Measurements from ENCODE around the gene LILRB4.
"Not testable (repeated sequence)": the region's sequence is repeated elsewhere in the genome, so short reads cannot be mapped to it uniquely, and the experiment has no call there.

The LILRB4 gene

DNA sequence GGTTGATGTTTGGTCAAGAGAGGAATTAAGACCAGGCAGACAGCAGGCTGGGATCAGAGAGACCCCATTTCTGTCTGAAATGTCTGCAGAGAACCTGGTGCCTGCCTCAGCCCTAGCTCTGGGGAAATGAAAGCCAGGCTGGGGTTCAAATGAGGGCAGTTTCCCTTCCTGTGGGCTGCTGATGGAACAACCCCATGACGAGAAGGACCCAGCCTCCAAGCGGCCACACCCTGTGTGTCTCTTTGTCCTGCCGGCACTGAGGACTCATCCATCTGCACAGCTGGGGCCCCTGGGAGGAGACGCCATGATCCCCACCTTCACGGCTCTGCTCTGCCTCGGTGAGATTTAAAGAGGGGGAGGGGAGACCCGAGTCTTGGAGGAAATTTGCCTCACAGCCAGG lies at the start of gene LILRB4:
Gene LILRB4, plus strand, starts transcription at position 256 of the 400 bp plus-strand sequence. Its CDS starts 49 bp downstream, at position 305.
- TF ChIP-seq, protein P1, sequence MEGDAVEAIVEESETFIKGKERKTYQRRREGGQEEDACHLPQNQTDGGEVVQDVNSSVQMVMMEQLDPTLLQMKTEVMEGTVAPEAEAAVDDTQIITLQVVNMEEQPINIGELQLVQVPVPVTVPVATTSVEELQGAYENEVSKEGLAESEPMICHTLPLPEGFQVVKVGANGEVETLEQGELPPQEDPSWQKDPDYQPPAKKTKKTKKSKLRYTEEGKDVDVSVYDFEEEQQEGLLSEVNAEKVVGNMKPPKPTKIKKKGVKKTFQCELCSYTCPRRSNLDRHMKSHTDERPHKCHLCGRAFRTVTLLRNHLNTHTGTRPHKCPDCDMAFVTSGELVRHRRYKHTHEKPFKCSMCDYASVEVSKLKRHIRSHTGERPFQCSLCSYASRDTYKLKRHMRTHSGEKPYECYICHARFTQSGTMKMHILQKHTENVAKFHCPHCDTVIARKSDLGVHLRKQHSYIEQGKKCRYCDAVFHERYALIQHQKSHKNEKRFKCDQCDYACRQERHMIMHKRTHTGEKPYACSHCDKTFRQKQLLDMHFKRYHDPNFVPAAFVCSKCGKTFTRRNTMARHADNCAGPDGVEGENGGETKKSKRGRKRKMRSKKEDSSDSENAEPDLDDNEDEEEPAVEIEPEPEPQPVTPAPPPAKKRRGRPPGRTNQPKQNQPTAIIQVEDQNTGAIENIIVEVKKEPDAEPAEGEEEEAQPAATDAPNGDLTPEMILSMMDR (conservative IDR thresholded peaks at IDR 0.05; ENCODE audit: low read length) = no peak
- no peak for DNase-seq (ENCODE audit: low read depth)
- H3K4me3 ChIP-seq (ENCODE audit: low read length) = no peak within 1 kb of the TSS

DNA sequence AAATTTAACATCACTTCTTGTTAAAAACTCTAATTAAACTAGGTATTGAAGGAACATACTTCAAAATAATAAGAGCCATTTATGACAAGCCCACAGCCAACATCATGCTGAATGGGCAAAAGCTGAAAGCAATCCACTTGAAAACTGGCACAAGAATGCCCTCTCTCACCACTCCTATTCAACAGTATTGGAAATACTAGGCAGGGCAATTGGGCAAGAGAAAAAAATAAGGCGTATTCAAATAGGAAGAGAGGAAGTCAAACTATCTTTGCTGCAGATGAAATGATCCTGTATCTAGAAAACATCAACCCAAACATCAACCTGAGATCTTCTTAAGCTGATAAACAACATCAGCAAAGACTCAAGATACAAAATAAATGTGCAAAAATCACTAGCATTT lies 48.1 kb upstream of the LILRB4 start:
- no peak for DNase-seq (ENCODE audit: low read depth)
- H3K4me3 ChIP-seq (ENCODE audit: low read length) = no peak overlapping the region
- TF ChIP-seq, protein P1 (conservative IDR thresholded peaks at IDR 0.05; ENCODE audit: low read length) = no peak

DNA sequence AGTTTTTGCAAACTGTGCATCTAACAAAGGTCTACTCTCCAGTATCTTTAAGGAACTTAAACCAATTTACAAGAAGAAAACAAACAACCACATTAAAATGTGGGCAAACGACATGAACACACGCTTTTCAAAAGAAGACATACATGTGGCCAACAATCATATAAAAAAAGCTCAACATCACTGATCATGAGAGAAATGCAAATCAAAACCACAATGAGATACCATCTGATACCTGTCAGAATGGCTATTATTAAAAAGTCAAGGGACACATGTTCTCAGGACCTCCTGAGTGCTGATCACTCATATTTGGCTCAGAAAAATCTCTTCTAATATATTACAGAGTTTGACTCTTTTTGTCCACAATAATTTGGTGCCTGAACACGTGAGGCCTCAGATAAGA lies 46.7 kb upstream of the LILRB4 start:
- H3K4me3 ChIP-seq (ENCODE audit: low read length) = no peak overlapping the region
- TF ChIP-seq, protein P1 (conservative IDR thresholded peaks at IDR 0.05; ENCODE audit: low read length) = no peak
- no peak for DNase-seq (ENCODE audit: low read depth)

DNA sequence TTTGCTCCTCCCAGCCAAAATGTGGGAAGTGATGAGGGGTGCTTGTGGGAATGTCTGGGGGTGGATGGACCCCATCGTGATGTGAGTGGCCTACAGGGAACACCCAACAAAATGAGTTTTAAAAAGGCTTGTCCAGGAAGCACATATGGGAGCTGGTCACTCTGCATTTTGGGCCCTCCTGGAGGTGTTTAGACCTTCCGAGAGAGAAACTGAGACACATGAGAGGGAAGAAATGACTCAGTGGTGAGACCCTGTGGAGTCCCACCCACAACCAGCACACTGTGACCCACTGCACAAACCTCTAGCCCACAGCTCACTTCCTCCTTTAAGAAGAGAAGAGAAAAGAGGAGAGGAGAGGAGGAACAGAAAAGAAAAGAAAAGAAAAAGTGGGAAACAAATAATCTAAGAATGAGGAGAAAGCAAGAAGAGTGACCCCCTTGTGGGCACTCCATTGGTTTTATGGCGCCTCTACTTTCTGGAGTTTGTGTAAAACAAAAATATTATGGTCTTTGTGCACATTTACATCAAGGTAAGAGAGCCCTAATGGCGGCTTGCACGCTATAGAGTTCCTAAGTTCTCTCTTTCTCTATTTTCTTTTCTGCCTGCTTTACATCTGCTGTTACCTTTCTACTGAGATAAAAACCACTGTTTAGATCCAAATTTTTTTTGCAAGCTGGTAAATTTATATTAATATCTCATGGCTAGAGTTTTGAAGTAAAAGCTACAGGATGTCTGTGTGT lies 45.8 kb upstream of the LILRB4 start:
- no peak overlapping the region for H3K4me3 ChIP-seq (ENCODE audit: low read length)
- TF ChIP-seq, protein P1 (conservative IDR thresholded peaks at IDR 0.05; ENCODE audit: low read length) = no peak
- DNase-seq (ENCODE audit: low read depth) = no peak

DNA sequence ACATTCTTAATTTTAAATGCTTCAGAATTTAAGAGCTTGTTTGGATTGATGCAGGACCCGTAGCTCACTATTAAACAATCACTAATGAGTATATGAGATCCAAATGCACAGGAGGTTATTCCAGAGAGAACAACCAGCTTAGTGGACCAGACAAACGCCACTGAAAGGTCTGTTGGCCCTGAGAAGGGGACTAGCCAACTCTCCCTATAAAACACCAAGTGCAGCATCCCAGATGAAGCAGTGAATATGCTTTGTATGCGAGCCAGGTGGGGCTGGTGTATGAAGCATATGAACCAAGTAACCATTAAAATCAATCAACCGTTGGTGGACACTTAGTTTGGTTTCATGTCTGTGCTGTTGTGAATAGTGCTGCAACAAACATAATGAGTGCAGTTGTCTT lies 42.3 kb upstream of the LILRB4 start:
- TF ChIP-seq, protein P1 (conservative IDR thresholded peaks at IDR 0.05; ENCODE audit: low read length) = no peak
- DNase-seq (ENCODE audit: low read depth) = no peak
- no peak overlapping the region for H3K4me3 ChIP-seq (ENCODE audit: low read length)

DNA sequence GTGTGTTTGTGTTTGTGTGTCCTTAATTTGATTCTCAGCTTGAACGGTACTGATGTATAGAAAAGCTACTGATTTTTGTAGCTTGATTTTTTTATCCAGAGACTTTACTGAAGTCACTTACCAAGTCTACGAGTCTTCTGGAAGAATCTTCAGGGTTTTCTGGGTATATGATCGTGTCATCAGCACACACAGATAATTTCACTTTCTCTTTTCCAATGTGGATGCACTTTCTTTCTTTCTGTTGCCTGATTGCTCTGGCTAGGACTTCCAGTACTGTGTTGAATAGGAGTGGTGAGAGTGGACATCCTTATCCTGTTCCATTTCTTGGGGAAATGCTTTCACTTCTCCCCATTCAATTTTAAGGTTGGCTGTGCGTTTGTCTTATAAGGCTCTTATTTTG lies 40.4 kb upstream of the LILRB4 start:
- no peak for DNase-seq (ENCODE audit: low read depth)
- H3K4me3 ChIP-seq (ENCODE audit: low read length) = no peak overlapping the region
- TF ChIP-seq, protein P1 (conservative IDR thresholded peaks at IDR 0.05; ENCODE audit: low read length) = no peak

DNA sequence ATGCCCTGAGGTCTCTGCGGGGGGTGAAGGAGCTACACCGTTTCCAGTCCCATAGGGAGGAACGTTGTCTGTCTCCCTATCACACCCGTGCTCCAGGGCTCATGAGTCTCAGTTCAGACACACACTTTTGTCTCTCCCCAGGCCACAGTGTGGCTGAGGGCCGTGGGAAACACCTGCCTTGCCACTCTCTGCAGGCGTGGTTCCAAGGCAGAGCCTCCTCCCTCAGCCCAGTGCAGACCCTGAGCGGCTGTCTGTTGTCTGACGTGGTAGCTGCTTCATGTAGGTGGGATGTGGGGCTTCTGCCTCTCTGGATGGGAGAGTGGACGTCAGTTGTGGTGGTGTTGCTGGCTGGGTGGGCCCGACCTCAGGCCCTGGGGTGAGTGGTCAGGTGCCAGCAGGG lies 38.6 kb upstream of the LILRB4 start:
- not testable (repeated sequence) for H3K4me3 ChIP-seq (ENCODE audit: low read length); DNase-seq (ENCODE audit: low read depth)

DNA sequence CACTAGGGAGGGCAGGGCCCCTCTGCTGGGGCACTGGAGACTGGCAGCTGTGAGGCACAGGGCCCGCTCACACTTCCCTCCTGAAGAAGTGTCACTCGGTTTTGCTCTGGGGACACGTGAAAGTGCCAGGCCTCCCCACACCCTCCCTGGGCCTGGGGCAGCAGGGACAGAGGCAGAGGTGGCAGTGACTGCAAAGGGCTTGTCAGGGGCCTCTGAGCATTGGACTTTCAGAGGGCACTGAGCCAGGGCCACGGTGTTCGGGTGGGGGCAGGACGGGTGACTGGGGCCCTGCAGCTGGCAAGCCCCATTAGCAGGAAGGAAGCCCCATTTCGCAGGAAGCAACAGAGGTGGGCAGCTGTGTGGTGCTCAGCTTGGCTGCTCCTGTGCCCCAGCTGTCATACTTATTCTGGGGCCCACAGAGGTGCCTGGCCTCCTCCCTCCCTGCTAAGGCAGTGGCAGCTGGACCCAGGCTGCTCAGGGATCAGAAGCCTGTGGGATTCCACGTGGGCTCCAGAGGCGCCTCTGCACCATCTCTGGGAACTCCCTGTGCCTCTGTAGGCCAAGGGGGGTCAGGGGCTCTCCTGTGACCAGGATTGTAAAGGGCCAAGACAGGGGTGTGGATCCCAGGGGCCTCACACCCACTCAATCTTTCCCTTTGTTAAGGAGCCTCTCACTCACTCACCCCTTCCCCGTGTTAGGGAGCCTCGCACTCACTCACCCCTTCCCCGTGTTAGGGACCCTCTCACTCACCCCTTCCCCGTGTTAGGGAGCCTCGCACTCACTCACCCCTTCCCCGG lies 37.7 kb upstream of the LILRB4 start:
- not testable (repeated sequence) for H3K4me3 ChIP-seq (ENCODE audit: low read length); DNase-seq (ENCODE audit: low read depth)
